GM19099 (cell line): ENCODE data around the gene RNF38.

Source experiments
- POLR2A ChIP-seq: IDR thresholded peaks from 3 replicates; pipeline ENCODE4 v1.6.1; 2011; ENCODE audit warnings: low read depth; ENCODE audit not compliant: insufficient read length; ENCODE audit errors: extremely low read depth

The RNF38 gene

DNA sequence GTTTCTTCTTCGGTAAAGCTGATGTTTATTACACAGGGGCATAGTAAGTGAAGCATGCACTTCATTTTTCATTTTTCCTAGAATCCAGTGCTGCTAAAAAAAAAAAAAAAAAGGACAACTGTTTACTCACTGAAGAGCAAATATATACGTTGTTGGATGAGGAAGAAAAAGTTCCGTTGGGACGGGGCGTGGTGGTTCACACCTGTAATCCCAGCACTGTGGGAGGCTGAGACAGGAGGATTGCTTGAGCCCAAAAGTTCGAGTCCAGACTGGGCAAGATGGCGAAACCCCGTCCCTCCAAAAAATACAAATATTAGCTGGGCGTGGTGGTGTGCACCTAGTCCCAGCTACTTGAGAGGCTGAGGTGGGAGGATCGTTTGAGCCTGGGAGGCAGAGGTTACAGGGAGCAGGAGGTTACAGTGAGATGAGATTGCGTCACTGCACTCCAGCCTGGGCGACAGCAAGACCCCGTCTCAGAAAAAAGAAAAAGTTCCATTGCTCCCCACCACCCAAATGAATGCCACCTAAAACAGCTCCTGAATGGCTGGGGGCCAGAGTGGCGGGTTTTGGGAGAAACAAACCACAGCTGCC lies 81.8 kb downstream of the RNF38 start:
- no peak for TF ChIP-seq POLR2A

DNA sequence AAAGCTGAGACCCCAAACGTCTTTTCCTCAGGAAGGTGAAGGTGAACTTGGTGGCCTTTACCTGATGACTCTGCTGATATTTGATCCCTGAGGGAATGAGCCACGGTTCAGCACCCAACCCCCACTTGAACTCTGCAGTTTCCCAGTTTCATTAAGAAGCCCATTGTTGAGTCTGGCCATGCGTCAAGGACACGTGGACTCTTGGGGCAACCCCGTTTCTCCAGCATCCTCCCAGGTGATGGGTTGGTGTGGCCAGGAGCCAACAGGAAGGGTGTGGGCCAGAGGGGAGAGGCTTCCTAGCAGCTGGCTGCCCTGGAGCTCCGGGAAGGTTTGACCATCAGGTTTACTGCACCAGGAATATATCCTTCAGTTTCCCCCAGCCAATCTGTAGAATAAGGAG lies 82.3 kb downstream of the RNF38 start:
- TF ChIP-seq POLR2A = no peak

DNA sequence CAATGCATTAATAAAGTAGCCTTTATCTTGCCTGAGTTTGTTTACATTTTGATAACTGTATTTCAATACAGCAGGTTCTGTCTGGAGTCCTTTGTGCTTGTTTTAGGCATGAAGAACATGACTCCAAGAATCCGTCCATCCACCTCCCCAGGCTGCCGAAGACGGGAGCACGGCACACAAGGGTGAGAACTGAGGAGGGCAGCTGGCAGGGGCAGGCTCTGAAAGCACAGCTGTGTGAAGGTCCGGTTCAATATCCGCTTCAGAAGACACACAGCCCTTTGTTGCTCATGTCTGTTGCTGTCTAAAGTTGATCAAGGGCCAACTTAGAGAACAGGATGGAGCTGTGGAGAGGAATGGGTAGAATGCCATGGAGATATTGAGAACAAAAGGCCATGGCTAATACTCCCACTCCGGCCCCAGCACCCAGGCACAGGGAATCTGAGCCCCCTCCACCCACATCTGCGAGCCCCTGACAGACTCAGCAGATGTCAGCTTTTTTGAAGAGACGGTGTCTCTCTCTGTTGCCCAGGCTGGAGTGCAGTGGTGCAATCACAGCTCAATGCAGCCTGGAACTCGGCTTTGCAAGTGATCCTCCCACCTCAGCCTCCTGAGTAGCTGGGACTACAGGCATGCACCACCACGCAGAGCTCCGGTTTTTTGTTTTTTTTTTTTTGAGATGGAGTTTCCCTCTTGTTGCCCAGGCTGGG lies 83.3 kb downstream of the RNF38 start:
- TF ChIP-seq POLR2A = no peak

DNA sequence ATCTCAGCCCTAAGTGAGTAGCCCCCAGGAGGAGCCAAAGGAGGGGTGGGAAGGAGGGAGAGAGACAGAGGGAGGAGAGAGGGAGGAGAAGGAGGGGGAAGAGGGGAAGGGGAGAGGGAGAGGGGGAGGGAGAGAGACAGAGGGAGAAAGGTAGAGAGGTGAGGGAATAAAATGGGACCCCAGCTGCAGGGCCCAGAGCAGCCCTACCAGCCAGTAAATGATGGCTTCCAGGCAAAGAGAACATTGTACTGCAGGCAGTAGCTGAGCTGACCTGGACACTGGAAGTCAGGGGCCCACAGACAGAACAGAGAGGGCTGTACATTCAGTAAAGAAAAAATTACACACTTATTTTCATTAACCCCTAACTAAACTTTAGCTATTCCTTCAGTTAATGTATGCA lies 84.0 kb downstream of the RNF38 start:
- TF ChIP-seq POLR2A = no peak

DNA sequence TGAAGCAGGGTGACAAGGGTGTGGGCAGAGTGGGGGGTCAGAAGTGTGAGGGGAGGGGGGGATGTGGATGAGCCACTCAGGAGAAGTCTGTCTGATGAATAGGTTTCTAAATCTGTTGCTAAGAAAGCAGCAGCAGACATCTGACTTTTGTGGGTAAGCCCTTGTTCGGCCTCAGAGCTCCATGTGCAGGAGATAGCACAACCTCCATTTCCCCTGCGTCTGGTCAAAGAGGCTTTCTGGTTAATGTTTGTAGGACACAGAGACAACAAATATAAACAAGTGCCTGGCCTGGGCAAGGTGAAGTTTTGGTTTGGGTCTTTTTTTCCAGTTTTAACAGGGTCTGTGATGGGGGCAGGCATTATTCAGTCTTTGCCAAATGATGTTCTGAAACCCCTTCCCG lies 84.8 kb downstream of the RNF38 start:
- TF ChIP-seq POLR2A = no peak

DNA sequence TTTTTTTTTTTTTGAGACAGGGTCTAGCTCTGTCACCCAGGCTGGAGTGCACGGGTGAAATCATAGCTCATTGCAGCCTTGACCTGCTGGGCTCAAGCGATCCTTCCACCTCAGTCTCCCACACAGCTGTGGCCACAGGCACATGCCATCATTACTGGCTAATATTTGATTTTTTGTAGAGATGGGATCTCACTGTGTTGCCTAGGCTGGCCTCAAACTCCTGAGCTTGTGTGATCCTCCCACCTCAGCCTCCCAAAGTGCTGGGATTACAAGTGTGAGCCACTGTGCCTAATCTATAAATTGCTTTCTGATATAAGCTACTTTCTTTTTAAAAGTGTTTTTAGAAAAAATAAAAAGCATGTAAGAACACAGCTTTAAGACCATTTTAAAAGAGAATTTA lies 85.3 kb downstream of the RNF38 start:
- TF ChIP-seq POLR2A = no peak

DNA sequence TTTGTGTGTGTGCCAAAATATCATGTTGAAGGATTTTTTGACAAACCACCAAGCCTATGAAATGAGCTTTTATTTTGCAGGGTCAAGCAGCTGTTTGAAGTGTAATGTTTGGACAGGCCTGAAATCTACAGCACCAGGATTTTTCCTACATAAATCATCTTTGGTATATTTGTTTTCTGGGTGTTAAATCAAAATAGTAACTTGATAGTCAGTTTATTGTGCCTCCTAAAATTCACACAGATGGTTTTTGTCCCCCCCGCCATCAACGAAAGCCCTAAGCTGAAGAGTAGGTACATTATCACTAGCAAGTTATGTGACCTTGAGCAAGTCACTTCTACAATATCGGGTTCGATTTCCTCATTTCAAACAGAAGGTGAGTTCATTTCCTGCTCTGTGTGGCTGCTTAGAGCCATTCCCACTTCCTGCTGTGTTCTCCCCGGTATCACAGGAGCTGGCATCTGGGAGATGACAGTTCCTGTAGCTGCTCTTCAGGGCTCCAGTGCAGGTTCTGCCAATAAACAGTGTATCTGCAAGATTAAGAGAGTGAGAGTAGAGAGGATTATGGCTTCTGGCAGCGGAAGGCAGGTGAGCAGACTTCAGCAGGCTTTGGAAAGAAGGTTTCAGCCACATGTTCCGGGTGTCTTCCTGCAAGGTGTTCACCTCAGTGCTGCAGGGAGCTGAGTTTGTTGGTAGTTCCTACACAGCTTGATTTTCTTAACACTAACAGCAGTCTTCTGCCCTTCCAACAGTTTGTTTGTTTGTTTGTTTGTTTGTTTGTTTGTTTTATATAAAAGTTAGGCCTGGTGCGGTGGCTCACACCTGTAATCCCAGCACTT lies 93.4 kb downstream of the RNF38 start:
- TF ChIP-seq POLR2A = no peak

DNA sequence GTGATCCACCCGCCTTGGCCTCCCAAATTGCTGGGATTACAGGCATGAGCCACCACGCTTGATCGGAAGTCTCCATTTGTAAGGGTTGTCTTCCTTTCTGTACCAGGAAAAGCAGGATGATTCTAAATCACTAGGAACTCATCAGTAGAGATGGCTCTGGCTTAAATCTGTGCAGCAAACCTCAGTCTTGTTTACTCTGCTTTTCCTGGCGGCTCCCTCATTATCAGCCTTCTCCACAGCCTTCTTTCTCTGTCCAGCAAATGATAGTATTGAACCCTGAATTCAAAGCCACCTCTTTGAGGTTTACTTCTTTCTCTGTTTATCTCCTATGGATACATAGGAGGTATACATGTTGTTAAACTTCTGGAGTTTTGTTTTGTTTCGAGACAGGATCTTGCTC lies 98.8 kb downstream of the RNF38 start:
- TF ChIP-seq POLR2A = no peak

DNA sequence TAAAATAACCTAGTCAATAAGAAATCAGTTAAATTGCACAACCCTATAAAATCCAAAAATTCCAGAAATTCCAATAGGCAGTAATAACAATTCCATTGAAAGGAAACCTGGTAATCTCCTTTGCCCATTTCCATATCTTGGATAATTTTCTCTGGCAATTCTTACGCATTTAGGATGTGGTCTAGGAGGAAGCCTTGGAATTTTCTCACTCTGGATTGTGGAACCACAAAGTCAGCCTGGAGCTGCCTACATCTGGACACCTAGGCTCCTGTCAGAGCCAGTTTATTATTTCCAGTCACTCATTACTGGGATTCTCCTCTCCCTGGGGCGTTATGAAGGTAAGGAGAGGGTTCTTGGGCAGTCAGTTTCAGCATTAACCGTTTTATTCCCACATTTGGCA lies 101.5 kb downstream of the RNF38 start:
- no peak for TF ChIP-seq POLR2A

DNA sequence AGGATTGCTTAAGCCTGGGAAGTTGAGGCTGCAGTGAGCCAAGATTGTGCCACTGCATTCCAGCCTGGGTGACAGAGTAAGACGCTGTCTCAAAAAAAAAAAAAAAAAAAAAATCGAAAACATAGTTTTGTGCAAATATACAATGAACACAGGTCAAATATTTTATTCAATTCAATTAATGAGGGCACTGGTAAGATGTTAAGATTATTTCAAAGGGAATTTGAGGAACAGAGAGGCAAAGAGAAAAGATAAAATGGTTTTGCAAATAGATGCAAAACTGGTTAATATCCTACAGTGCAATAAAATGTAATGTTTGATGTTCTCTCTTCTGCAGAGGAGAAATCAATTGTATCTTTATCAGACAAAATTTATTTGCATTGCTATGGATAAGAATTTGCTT lies 102.3 kb downstream of the RNF38 start:
- TF ChIP-seq POLR2A = no peak

DNA sequence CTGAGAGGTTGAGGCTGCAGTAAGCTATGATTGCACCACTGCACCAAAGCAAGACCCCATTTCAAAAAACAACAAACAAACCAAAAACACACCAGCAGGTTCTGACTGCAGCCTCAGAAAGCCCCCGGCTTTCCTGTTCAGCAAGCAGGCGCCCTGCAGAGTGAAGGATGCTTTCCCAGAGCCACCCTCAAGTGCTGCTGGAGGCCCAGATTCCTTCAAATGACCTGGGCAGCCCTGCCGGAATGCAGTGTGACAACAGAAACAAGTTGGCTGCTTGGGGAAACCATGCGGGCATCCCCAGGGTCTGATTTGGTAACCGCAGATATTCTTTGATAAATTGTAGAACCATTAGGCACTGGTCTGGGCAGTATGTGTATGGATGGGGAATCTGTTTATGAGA lies 106.2 kb downstream of the RNF38 start:
- TF ChIP-seq POLR2A = no peak

DNA sequence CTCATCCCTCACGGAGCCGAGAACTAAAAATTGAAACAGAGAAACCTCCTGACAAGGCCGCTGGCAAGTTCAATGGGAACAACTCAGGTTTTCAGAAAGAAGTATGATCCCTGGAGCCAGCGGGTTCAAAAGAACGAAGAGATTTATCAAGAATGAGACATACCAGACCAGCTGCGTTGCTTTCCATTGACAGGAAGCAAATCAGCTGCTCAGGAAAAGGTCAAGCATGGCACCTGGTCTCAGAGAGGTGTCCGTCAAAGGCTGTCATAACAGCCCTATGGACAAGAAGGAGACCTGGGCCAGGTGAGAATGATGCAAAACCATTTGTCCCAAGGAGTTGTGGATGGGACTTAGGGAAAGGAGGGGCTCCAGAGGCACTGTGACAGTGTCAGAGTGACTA lies 106.9 kb downstream of the RNF38 start:
- TF ChIP-seq POLR2A = no peak

DNA sequence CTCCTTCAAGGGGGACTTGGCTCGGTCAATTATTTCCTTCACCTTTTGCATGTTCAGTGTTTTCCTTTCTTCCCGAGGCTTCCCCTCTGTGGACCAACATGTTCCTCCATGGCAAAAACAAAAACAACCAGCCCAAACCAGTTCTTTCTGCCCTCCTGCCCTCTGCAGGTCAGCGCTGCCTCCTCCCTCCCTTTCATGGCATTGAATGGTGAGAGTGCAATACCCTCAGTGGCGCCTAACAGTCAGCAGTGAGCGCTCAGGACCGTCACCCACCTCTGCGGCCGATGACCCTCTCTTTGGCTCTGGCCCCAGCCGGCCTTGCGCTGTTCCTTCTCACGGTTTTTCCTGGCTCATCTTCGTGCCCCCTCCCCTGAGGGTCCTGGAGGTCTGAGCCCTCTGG lies 107.4 kb downstream of the RNF38 start:
- no peak for TF ChIP-seq POLR2A

DNA sequence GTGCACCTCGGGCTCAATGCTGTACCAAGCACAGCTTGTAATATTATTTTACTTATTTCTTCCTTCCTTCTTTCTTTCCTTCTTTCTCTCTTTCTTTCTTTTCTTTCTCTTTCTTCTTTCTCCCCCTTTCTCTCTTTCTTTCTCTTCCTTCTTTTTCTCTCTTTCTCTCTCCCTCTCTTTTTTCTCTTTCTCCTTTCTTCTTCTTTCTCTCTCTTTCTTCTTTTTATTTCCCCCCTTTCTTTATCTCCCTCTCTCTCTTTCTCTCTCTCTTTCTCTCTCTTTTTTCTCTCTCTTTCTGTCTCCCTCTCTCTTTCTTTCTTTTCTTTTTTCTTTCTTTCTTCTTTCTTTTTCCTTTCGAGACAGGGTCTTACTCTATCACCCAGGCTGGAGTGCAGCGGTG lies 109.1 kb downstream of the RNF38 start:
- no peak for TF ChIP-seq POLR2A

DNA sequence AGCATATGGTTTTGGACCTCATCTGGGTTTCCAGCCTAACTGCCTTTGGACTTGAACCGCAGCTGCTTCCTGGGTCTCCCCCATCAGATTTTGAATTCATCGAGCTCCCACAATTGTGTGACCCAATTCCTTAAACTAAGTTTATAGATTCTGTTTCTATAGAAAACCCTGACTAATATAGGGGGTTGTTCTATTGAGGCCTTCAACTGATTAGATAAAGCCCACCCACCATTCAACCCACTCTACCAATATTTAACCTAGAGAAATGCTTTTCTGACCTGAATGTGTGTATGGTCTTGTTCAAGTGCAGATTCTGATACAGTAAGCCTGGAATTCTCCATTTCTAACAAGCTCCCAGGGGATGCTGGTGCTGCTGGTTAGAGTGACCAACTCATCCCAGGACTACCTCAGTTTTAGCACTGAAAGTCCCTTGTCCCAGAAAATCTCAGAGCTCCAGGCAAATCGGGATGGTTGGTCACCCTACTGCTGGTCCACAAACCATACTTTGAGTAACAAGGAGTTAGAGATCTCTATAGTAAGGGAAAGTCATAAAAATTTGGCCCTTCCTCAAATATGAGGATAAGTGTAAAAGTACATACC lies 110.1 kb downstream of the RNF38 start:
- TF ChIP-seq POLR2A = no peak

DNA sequence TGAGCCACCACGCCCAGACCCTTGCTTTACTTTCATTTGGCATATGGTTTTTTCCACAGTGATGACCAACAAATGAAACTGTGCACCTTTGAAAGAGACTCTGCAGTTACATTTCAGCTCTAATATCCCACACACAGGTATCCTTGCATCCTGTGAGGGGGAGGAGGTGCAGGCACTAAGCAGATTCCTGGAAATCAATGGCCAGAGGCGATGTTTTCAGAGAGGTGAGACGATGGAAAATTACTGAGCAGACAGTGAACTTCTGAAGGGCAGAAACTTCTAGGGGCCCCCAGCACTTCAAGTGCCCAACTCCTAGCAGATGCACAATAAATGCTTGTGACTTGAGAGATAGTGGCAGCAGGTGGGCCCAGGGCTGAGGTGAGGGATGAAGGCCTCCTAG lies 112.0 kb downstream of the RNF38 start:
- TF ChIP-seq POLR2A = no peak
